HG03378 (cell line): ENCODE results near the gene AUTS2.

ENCODE experiments used
- ATAC-seq: cut with Tn5 transposase; IDR thresholded peaks from one replicate; pipeline ENCODE4 v1.9.1; 2021; ENCODE audit warnings: mild to moderate bottlenecking, moderate library complexity; ENCODE audit not compliant: unreplicated experiment

The AUTS2 gene

GRCh38 chr7:70212281-70212680 lies 614.0 kb downstream of the AUTS2 start:
- ATAC-seq: no peak

GRCh38 chr7:70214071-70214470 lies 615.8 kb downstream of the AUTS2 start:
- no peak for ATAC-seq

- no peak for ATAC-seq
Measured at GRCh38 chr7:70215491-70215890, 617.2 kb downstream of the AUTS2 start.

GRCh38 chr7:70217571-70217970 lies 619.3 kb downstream of the AUTS2 start:
- no peak for ATAC-seq

- ATAC-seq: no peak
Measured at GRCh38 chr7:70218006-70218405, 619.7 kb downstream of the AUTS2 start.

- ATAC-seq: no peak
Measured at GRCh38 chr7:70219061-70219460, 620.8 kb downstream of the AUTS2 start.

- ATAC-seq: no peak
Measured at GRCh38 chr7:70229242-70229641, 631.0 kb downstream of the AUTS2 start.

GRCh38 chr7:70230761-70231160 lies 632.5 kb downstream of the AUTS2 start:
- ATAC-seq: no peak

- ATAC-seq: no peak
Measured at GRCh38 chr7:70233776-70234175, 635.5 kb downstream of the AUTS2 start.

GRCh38 chr7:70237256-70237655 lies 639.0 kb downstream of the AUTS2 start:
- no peak for ATAC-seq

- peak; percentile 100 for ATAC-seq
Measured at GRCh38 chr7:70237831-70238575, 639.7 kb downstream of the AUTS2 start.

- ATAC-seq: no peak
Measured at GRCh38 chr7:70239918-70240317, 641.6 kb downstream of the AUTS2 start.

- no peak for ATAC-seq
Measured at GRCh38 chr7:70240873-70241272, 642.6 kb downstream of the AUTS2 start.

- no peak for ATAC-seq
Measured at GRCh38 chr7:70241536-70242175, 643.4 kb downstream of the AUTS2 start.

GRCh38 chr7:70242826-70243225 lies 644.6 kb downstream of the AUTS2 start:
- no peak for ATAC-seq

- ATAC-seq: no peak
Measured at GRCh38 chr7:70243443-70243842, 645.2 kb downstream of the AUTS2 start.

GRCh38 chr7:70257921-70258320 lies 659.6 kb downstream of the AUTS2 start:
- ATAC-seq: no peak

- no peak for ATAC-seq
Measured at GRCh38 chr7:70259502-70259901, 661.2 kb downstream of the AUTS2 start.

GRCh38 chr7:70263471-70264255 lies 665.4 kb downstream of the AUTS2 start:
- no peak for ATAC-seq

GRCh38 chr7:70266186-70266585 lies 667.9 kb downstream of the AUTS2 start:
- ATAC-seq: no peak

GRCh38 chr7:70267381-70268120 lies 669.3 kb downstream of the AUTS2 start:
- ATAC-seq: no peak
